Astrocyte (in vitro differentiated cells and primary cell): Measurements from ENCODE around the gene ALG2.

ENCODE experiments used
- CTCF ChIP-seq: IDR thresholded peaks from 2 replicates; pipeline ENCODE4 v1.5.1; 2011; ENCODE audit warnings: low read depth, mild to moderate bottlenecking, inconsistent platforms, low read length, moderate library complexity; ENCODE audit not compliant: insufficient read depth
- EZH2 ChIP-seq: IDR thresholded peaks from 2 replicates; pipeline ENCODE4 v1.6.1; 2012; ENCODE audit warnings: mild to moderate bottlenecking, low read length, inconsistent platforms; ENCODE audit not compliant: insufficient read depth

GRCh38 chr9:99253134-99253533, 31.4 kb upstream of the ALG2 start:
- TF ChIP-seq CTCF (no peak), EZH2 (no peak)
